Sigmoid colon (tissue), 7 donors: ENCODE measurements around the gene SCAMP2. TPM values are rescaled to one million over a fixed set of nuclear protein-coding genes. Genes with fewer than 3 reads are reported as not detected.

Experiments used
- DNase-seq: peaks from one replicate; pipeline ENCODE4 v3.0.0-alpha.2; 2019
- H3K27ac ChIP-seq, 4 donors: fragments of 200-600 bp; sonication (generic); one replicate each; pipeline ENCODE4 v1.5.1; 2016 to 2019; ENCODE audit warnings: mild to moderate bottlenecking in 1 of 4
- H3K27me3 ChIP-seq, 3 donors: fragments of 200-600 bp; sonication (generic); one replicate each; pipeline ENCODE4 v1.5.1; 2019; ENCODE audit warnings: mild to moderate bottlenecking in 1 of 3
- H3K36me3 ChIP-seq, 4 donors: fragments of 200-600 bp; sonication (generic); one replicate each; pipeline ENCODE4 v1.5.1; 2016 to 2019
- H3K4me1 ChIP-seq, 4 donors: fragments of 200-600 bp; sonication (generic); one replicate each; pipeline ENCODE4 v1.5.1; 2017 to 2019
- H3K4me3 ChIP-seq, 4 donors: fragments of 200-600 bp; sonication (generic); one replicate each; pipeline ENCODE4 v1.5.1; 2017 to 2019; ENCODE audit warnings: mild to moderate bottlenecking in 2 of 4, moderate library complexity in 1 of 4
- H3K9me3 ChIP-seq, 4 donors: fragments of 200-600 bp in 3 of 4; sonication (generic) in 3 of 4; one replicate each; pipeline versions ENCODE4 v1.5.1 to v1.6.1; 2013 to 2019
- CTCF ChIP-seq, 4 experiments: fragments of 450-650 bp in 3 of 4; fragments of 200-600 bp in 1 of 4; IDR thresholded peaks; one replicate each; pipeline ENCODE4 v1.5.1; 2016 to 2019; ENCODE audit warnings: antibody characterized with exemption in 4 of 4, mild to moderate bottlenecking in 3 of 4, moderate library complexity in 2 of 4
- EP300 ChIP-seq, 4 donors: sonication (generic); formaldehyde crosslinking; IDR thresholded peaks; one replicate each; pipeline ENCODE4 v1.6.1; 2017; ENCODE audit warnings: antibody characterized with exemption in 4 of 4
- POLR2A ChIP-seq, 2 donors: fragments of 450-650 bp; IDR thresholded peaks; one replicate each; pipeline ENCODE4 v1.6.1; 2016; ENCODE audit warnings: antibody characterized with exemption in 2 of 2, mild to moderate bottlenecking in 2 of 2, moderate library complexity in 2 of 2
- POLR2AphosphoS5 ChIP-seq, 4 donors: sonication (generic); formaldehyde crosslinking; IDR thresholded peaks; one replicate each; pipeline ENCODE4 v1.6.1; 2017; ENCODE audit warnings: antibody characterized with exemption in 4 of 4
- WGBS, 2 donors: extraction: QIAGEN DNeasy Blood & Tissue Kit; methylation state at CpG; one replicate each; pipeline ENCODE4 v1.1.7; 2013; 5-methylcytosine and 5-hydroxymethylcytosine counted together
- intact Hi-C: fragments of 100-400 bp; cut with DNase I; formaldehyde crosslinking; loops from one replicate; pipeline ENCODE4 v1.15.1; 2023
- polyA plus RNA-seq, 3 donors: library from polyadenylated mRNA; stranded (reverse); fragments of 200-250 nt; gene quantifications; one replicate each; pipeline ENCODE4 v1.2.3, GENCODE V29; 2013
- total RNA-seq, 4 donors: library from RNA; depleted of rRNA; stranded (reverse); fragments of >200 nt; gene quantifications; one replicate each; pipeline ENCODE4 v1.1.0, GENCODE V29; 2016
- donor health status: healthy with polysubstance abuse.
- donor health status: Bipolar disorder and iron deficiency.
- donor health status: healthy.

Gene SCAMP2
- total and polyA plus RNA-seq, 7 donors: 27.8 to 131 (median 35.3) TPM

GRCh38 chr15:74908635-74909034, 35.5 kb upstream of the SCAMP2 start:
- TF ChIP-seq CTCF (IDR thresholded peaks at IDR 0.05) (no peak), POLR2A (IDR thresholded peaks at IDR 0.05) (no peak), POLR2AphosphoS5 (IDR thresholded peaks at IDR 0.05) (no peak), EP300 (IDR thresholded peaks at IDR 0.05) (no peak)
- WGBS, 2 donors: 96 to 97% methylated on average over 4 of the region's 4 CpGs
- DNase-seq: peak; percentile 44
- intact Hi-C loops: loop anchor here (5.0 kb wide), 1 partner anchor 36 kb away; the partner anchor contains the start of gene SCAMP2
- no peak overlapping the region for H3K4me3 ChIP-seq
- H3K9me3 ChIP-seq: no peaks in the 10 kb centered on the region
- peaks cover 0 to 39% (median 12%) of the 10 kb centered on the region in 4 donors for H3K36me3 ChIP-seq
- peaks cover 0 to 27% (median 19%) of the 10 kb centered on the region in 4 donors for H3K4me1 ChIP-seq
- H3K27ac ChIP-seq: no peak overlapping the region
- no peaks in the 10 kb centered on the region for H3K27me3 ChIP-seq

- Histone ChIP-seq H3K27ac (peak overlapping the region; percentile 91 to 97 (median 96)), H3K36me3 (peaks cover 5 to 39% (median 10%) of the 10 kb centered on the region in 4 donors), H3K4me1 (peaks cover 0 to 27% (median 19%) of the 10 kb centered on the region in 4 donors), H3K9me3 (no peaks in the 10 kb centered on the region), H3K27me3 (no peaks in the 10 kb centered on the region), H3K4me3 (peak overlapping the region; percentile 77 to 90 (median 86))
- TF ChIP-seq CTCF (IDR thresholded peaks at IDR 0.05): no peak
- TF ChIP-seq POLR2A (IDR thresholded peaks at IDR 0.05): no peak
- TF ChIP-seq POLR2AphosphoS5 (IDR thresholded peaks at IDR 0.05): no peak
- TF ChIP-seq EP300 (IDR thresholded peaks at IDR 0.05): no peak
- no peak for DNase-seq
- 38 to 53% methylated on average over 8 of the region's 8 CpGs for WGBS, 2 donors
- intact Hi-C loops: loop anchor here (5.0 kb wide), 1 partner anchor 35 kb away; the partner anchor contains the start of gene SCAMP2
Observed at GRCh38 chr15:74907163-74907870, 34.2 kb upstream of the SCAMP2 start.

- H3K27me3 ChIP-seq: no peaks in the 10 kb centered on the region
- H3K9me3 ChIP-seq: no peaks in the 10 kb centered on the region
- H3K27ac ChIP-seq: peak within 1 kb of the TSS; percentile 91 to 97 (median 96)
- DNase-seq: peak; percentile 98
- H3K4me3 ChIP-seq: peak within 1 kb of the TSS; percentile 77 to 90 (median 86)
- 0% methylated on average over 74 of the region's 74 CpGs for WGBS, 2 donors
- TF ChIP-seq POLR2A (IDR thresholded peaks at IDR 0.05): peak; percentile 51 to 64
- peak; percentile 85 to 93 (median 90) for TF ChIP-seq POLR2AphosphoS5 (IDR thresholded peaks at IDR 0.05)
- no peak for TF ChIP-seq CTCF (IDR thresholded peaks at IDR 0.05)
- intact Hi-C loops: loop anchor here (1.0 to 5.0 kb wide), 2 partner anchors 32 to 34 kb away; partner anchors contain the start of genes COX5A and SCAMP2
- H3K36me3 ChIP-seq: peaks cover 7 to 39% (median 12%) of the 10 kb centered on the region in 4 donors
- peaks cover 0 to 29% (median 24%) of the 10 kb centered on the region in 4 donors for H3K4me1 ChIP-seq
Observed at GRCh38 chr15:74906450-74907162, 33.4 kb upstream of the SCAMP2 start, which contains the start of gene FAM219B. Gene FAM219B, minus strand, starts transcription at chr15:74906851. Its CDS starts 51 bp downstream, at chr15:74906800.

- H3K4me3 ChIP-seq: peak overlapping the region; percentile 77 to 90 (median 86)
- intact Hi-C loops: loop anchor here (1.0 to 5.0 kb wide), 2 partner anchors 32 to 34 kb away; partner anchors contain the start of genes COX5A and SCAMP2
- WGBS, 2 donors: 0 to 1% methylated on average over 20 of the region's 20 CpGs
- peaks cover 8 to 36% (median 13%) of the 10 kb centered on the region in 4 donors for H3K36me3 ChIP-seq
- peak overlapping the region; percentile 91 to 97 (median 96) for H3K27ac ChIP-seq
- no peaks in the 10 kb centered on the region for H3K9me3 ChIP-seq
- DNase-seq: peak; percentile 71
- peaks cover 0 to 33% (median 28%) of the 10 kb centered on the region in 4 donors for H3K4me1 ChIP-seq
- H3K27me3 ChIP-seq: no peaks in the 10 kb centered on the region
- no peak for TF ChIP-seq POLR2AphosphoS5 (IDR thresholded peaks at IDR 0.05)
- no peak for TF ChIP-seq EP300 (IDR thresholded peaks at IDR 0.05)
- no peak for TF ChIP-seq POLR2A (IDR thresholded peaks at IDR 0.05)
- TF ChIP-seq CTCF (IDR thresholded peaks at IDR 0.05): no peak
Observed at GRCh38 chr15:74906067-74906449, 32.9 kb upstream of the SCAMP2 start.
